SKM-1 treated with dmso at 0.1 percent for 144 hours (cell line): ENCODE measurements around the gene RAC2.

Experiments
- DNase-seq: peaks from one replicate; lab custom pipeline; 2025; ENCODE audit not compliant: unreplicated experiment; lab: John Stamatoyannopoulos, UW

Gene RAC2

DNA sequence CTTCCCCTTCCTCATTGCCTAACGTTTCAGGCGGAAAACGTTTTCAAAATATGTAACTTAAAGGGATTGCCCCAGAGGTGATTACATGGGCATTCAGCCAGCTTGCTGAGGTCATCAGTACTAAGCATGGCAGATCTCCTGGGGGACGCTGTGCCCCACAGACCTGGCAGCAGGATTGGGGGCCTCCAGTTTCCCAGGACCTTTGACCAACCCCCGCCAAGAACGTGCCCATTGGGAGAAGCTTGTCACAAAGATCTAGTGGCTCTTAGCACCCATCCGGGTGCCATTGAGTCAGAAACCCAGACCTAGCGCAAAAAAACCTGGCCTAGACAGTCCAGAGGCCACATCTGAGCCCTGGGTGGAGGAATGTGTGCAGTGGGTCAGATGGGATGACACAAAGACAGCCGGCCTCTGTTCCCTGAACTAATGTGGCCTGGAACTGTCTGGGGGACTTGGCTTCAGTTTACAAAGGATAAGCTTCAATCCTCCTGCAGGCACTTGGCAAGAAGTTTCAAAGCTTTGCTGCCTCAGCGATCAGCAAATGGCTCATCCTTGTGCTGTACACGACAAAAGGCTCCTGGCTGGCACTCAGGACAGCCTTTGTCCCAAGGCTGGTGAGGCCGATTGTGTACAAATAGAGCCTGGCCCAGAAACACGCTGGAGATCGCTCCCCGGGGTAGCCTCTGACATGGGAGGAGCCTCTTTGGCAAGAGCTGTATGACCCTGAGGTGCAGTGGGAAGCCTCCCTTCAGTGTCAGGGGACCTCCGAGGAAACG is 65.5 kb downstream of the RAC2 start:
- DNase-seq: peak; percentile 46

DNA sequence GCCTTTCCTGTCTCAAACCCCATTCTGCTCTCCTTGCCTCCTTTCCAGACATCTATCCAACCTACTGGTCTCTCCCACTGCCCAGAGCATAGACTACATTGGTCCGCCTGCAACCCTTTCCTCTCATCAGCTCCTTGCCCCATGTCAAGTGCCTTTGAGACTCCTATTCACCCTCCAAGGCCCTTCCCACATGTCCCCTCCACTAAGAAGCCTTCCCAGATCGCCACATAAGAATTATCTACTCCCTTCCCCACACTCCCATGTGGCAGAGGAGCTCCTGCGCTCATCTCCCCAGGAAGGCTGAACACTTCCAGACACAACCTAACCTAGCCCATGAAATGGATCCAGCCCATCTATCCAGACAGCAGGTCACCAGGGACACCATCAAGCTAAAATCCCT is 66.3 kb downstream of the RAC2 start:
- no peak for DNase-seq

DNA sequence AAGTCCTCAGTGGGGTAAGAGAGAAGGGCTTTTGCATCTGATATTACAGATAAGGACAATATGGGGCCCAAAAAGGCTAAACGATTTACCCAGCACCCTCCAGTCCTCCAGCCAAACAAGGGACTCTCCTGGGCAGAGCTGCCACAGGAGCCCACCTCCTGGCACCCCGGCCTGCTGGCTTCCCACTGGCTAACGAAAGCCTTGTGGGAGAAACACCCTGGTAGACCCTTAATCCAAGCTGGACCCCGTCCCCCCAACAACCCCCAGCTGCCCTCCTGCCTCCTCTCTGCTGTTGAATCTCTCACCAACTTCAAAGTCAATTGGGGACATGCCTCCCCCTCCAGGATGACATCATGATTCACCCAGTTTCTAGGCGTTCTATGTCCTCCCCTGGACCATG is 66.8 kb downstream of the RAC2 start:
- DNase-seq: no peak

DNA sequence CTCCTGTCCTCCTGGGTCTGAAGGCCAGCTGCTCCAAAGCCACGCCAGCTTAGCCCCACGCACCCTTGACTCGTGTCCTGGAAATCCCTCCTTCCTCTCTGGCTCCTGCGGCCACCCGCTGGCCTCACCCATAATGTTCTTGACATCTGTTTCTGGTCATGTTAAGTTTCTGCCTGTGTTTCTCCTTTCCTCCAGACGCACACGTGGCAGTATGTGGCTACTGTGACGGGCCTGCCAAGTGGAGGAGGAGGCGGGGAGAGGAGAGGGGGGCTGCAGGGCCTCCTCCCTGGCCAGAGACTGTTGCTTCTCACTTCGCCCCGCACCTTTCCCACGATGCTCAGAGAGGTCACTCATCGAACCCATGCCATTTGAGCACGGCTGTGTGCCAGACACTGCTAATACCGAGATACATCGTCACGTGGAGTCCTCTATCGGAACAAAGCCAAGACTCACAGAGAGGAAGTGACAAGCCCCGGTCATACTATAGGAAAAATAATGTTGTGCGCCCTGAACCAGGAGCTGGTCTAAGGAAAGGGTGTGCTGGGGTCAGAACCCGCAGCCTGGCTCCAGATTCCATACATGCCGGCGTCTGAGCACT is 67.5 kb downstream of the RAC2 start:
- DNase-seq: peak; percentile 68

DNA sequence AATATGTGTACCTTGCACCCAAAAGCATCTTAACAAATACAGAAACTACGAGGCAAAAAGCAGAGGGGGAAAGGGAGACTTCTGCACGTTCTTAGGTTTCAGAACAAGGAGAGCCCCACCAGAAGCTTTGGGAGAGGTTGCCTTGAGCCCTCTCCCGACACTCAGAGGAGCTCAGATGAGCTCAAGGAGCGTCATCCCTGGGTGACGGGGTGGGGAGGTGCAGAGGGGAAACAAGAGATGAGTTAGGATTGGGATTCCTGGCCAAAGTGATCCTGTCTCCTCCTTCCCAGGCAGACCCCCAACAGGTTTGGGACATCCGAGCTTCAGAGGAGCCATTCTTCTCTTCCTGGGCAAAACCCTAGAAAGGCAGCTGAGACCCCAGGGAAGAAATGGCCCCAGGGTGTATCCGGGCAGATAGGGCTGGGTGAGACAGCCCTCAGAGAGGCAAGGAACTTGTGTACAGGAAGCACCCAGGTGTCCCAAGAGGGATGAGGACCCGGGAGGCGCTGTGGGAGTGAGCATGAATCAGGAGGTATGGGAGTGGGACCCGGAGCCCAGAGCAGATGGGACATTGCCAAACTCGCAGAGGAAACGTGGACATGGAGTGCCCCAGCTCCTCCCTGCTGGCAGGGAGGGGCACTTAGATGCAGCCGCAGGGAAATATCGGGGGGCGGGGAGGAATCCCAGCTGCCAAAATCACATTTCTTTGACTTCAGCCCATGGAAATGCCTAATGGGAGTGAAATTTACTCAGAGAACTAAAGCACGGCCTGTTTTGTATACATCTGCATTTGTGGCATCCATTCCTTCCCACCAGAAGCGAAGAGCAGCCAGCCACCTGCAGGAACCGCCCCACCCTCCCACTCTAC is 68.4 kb downstream of the RAC2 start:
- DNase-seq: no peak
